ENCODE measurements around the gene AFP. TPM values are rescaled to one million over a fixed set of nuclear protein-coding genes. Genes with fewer than 3 reads are reported as not detected.

Gene AFP
- total and polyA plus RNA-seq, 7 donors = not detected

DNA sequence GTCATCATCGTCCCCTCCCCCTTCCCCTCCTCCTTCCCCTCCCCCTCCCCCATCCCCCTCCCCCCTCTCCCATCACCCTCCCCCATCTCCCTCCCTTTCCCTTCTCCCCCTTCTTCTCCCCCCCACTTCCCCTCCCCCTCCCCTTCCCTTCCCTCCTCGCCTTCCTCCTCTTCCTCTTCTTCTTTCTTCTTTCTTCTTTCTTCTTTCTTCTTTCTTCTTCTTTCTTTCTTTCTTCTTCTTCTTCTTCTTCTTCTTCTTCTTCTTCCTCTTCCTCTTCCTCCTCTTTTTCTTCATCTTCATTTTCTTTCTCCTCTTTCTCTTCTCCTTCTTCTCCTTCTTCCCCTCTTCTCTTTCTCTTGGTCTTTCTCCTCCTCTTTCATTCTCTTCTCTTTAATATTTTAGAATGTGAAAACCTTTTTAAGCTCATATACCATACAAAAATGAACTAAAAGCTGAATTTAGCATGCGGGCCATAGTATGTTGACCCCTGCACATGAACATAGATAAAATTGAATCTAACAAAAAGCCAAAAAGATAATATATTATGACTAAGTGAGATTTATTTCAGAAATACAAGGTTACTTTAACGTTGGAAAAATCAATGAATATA lies 25.0 kb downstream of the AFP start:
- ATAC-seq = no peak
- 79 to 89% (median 81%) methylated on average over 3 to 4 of the region's 4 CpGs for WGBS, 3 donors
- no peak overlapping the region for H3K27ac ChIP-seq
- TF ChIP-seq, protein P1, sequence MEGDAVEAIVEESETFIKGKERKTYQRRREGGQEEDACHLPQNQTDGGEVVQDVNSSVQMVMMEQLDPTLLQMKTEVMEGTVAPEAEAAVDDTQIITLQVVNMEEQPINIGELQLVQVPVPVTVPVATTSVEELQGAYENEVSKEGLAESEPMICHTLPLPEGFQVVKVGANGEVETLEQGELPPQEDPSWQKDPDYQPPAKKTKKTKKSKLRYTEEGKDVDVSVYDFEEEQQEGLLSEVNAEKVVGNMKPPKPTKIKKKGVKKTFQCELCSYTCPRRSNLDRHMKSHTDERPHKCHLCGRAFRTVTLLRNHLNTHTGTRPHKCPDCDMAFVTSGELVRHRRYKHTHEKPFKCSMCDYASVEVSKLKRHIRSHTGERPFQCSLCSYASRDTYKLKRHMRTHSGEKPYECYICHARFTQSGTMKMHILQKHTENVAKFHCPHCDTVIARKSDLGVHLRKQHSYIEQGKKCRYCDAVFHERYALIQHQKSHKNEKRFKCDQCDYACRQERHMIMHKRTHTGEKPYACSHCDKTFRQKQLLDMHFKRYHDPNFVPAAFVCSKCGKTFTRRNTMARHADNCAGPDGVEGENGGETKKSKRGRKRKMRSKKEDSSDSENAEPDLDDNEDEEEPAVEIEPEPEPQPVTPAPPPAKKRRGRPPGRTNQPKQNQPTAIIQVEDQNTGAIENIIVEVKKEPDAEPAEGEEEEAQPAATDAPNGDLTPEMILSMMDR (IDR thresholded peaks at IDR 0.05) = no peak
- H3K4me3 ChIP-seq = no peak overlapping the region
- no peaks in the 10 kb centered on the region for H3K4me1 ChIP-seq
- no peaks in the 10 kb centered on the region for H3K9me3 ChIP-seq
- intact Hi-C loops (cut with DNase I) = no loop called here
- no peaks in the 10 kb centered on the region for H3K27me3 ChIP-seq (ENCODE audit: insufficient read depth in 3 of 3, low read length in 2 of 3)
- H3K36me3 ChIP-seq (ENCODE audit: insufficient read depth in 1 of 2, low read depth in 1 of 2) = no peaks in the 10 kb centered on the region
- DNase-seq = no peak

DNA sequence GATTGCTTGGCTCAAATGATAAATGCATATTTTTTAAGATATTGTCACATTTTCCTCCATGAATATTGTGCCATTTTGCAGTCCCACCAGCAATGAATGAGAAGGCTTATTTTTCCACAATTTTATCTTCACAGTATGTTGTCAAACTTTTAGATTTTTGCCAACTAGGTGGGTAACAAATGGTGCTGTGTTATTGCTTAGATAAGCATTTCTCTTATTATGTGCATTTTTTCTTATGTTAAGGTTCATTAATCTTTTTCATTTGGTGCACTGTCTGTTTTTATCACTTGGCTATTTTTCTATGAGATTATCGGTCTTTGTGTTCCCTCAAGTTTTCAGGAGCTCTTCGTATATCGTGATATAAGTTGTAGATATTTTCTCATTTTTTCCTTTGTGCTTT lies 32.1 kb downstream of the AFP start:
- Histone ChIP-seq H3K36me3 (ENCODE audit: insufficient read depth in 1 of 2, low read depth in 1 of 2) (no peaks in the 10 kb centered on the region), H3K27me3 (ENCODE audit: insufficient read depth in 3 of 3, low read length in 2 of 3) (no peaks in the 10 kb centered on the region), H3K27ac (no peak overlapping the region), H3K4me1 (no peaks in the 10 kb centered on the region), H3K9me3 (no peaks in the 10 kb centered on the region), H3K4me3 (no peak overlapping the region)
- ATAC-seq (no peak), DNase-seq (no peak)
- intact Hi-C loops (cut with DNase I) = no loop called here
- 94 to 97% (median 95%) methylated on average over 3 of the region's 3 CpGs for WGBS, 3 donors
- TF ChIP-seq, protein P1 (IDR thresholded peaks at IDR 0.05) = no peak

DNA sequence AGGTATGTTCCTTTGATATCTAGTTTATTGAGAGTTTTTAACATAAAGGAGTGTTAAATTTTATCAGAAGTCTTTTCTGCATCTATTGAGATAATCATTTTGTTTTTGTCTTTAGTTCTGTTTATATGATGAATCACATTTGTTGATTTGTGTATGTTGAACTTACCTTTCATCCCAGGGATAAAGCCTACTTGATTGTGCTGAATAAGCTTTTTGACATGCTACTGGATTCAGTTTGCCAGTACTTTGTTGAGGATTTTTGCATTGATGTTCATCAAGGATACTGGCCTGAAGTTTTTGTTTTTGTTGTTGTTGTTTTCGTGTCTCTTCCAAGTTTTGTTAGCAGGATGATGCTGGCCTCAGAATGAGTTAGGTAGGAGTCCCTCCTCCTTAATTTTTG lies 34.7 kb downstream of the AFP start:
- Histone ChIP-seq H3K4me3 (no peak overlapping the region), H3K36me3 (ENCODE audit: insufficient read depth in 1 of 2, low read depth in 1 of 2) (no peaks in the 10 kb centered on the region), H3K4me1 (no peaks in the 10 kb centered on the region), H3K27ac (no peak overlapping the region), H3K9me3 (no peaks in the 10 kb centered on the region), H3K27me3 (ENCODE audit: insufficient read depth in 3 of 3, low read length in 2 of 3) (no peaks in the 10 kb centered on the region)
- ATAC-seq (no peak), DNase-seq (no peak)
- intact Hi-C loops (cut with DNase I) = no loop called here
- TF ChIP-seq, protein P1 (IDR thresholded peaks at IDR 0.05) = no peak
- 73 to 83% (median 79%) methylated on average over 1 of the region's 1 CpG for WGBS, 3 donors

DNA sequence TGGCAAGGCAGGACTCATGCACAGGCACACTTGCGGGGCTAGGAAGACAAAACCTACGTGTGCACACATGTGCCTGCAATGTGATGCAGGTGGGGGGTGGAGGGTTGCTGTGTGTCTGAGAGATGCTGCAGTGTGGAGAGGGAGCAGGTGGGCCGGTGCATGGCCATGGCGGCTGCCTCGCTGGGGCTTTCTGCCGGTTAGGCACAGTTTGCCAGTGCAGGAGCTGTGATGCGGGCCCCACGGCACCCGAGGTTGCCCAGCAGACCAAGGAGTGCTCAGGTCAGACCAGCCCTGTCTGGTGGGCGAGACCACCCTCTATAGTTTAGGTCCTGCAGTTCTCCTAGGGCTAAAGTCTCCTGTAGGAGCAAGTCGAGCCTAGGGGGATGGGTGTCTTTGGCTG lies 41.2 kb downstream of the AFP start:
- DNase-seq (no peak), ATAC-seq (no peak)
- intact Hi-C loops (cut with DNase I) = no loop called here
- no peaks in the 10 kb centered on the region for H3K36me3 ChIP-seq (ENCODE audit: insufficient read depth in 1 of 2, low read depth in 1 of 2)
- no peak overlapping the region for H3K4me3 ChIP-seq
- no peaks in the 10 kb centered on the region for H3K4me1 ChIP-seq
- H3K9me3 ChIP-seq = no peaks in the 10 kb centered on the region
- H3K27ac ChIP-seq = no peak overlapping the region
- TF ChIP-seq, protein P1 (IDR thresholded peaks at IDR 0.05) = no peak
- 78 to 79% (median 79%) methylated on average over 11 of the region's 11 CpGs for WGBS, 3 donors
- no peaks in the 10 kb centered on the region for H3K27me3 ChIP-seq (ENCODE audit: insufficient read depth in 3 of 3, low read length in 2 of 3)

DNA sequence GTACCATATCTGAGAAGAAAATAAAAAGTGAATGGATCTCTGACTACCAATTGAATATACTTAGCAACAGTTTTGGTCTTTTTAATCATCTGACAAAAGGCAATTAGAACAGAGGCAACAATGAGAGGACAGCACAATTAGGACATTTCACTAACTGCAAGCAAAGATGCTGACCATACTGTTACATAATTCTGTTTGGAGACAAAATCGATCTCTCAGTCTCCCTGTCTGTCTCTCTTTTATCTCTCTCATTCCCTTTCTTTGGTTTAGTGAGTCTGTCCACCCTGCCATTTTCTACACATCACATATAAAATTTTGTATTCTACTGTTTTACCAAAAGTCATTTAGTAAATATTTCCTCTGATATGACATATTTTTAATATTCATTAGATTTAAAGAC lies 43.3 kb downstream of the AFP start:
- no peak for ATAC-seq
- DNase-seq = no peak
- WGBS, 3 donors = 77 to 83% (median 81%) methylated on average over 1 of the region's 1 CpG
- H3K27me3 ChIP-seq (ENCODE audit: insufficient read depth in 3 of 3, low read length in 2 of 3) = no peaks in the 10 kb centered on the region
- no peaks in the 10 kb centered on the region for H3K9me3 ChIP-seq
- TF ChIP-seq, protein P1 (IDR thresholded peaks at IDR 0.05) = no peak
- H3K4me1 ChIP-seq = no peaks in the 10 kb centered on the region
- H3K4me3 ChIP-seq = no peak overlapping the region
- no peak overlapping the region for H3K27ac ChIP-seq
- intact Hi-C loops (cut with DNase I) = no loop called here
- H3K36me3 ChIP-seq (ENCODE audit: insufficient read depth in 1 of 2, low read depth in 1 of 2) = no peaks in the 10 kb centered on the region
